HCT116 (cell line): ENCODE measurements around the gene MEGF6. TPM values are rescaled to one million over a fixed set of nuclear protein-coding genes. Genes with fewer than 3 reads are reported as not detected.

Source experiments
- ATAC-seq: fragments of 200-7000 bp; cut with Tn5 transposase; 2 replicates; pipeline ENCODE4 v1.9.1; 2020; ENCODE audit warnings: mild to moderate bottlenecking, moderate library complexity
- BruUV-seq: library from RNA; stranded (reverse); fragments of 400-500 nt; replicated peaks from 2 replicates; lab custom pipeline; 2021; lab: Mats Ljungman, UMichigan
- CTCF ChIA-PET: fragments of 300-600 bp; sonication (Branson Sonifier 250); formaldehyde crosslinking; loops from one replicate; lab custom pipeline; 2021; ENCODE audit warnings: antibody characterized with exemption; lab: Charles Lee
- POLR2A ChIA-PET: fragments of 300-600, 350-600 bp; sonication (Branson Sonifier 250); formaldehyde crosslinking; loops from one replicate; lab custom pipeline; 2021; ENCODE audit warnings: antibody characterized with exemption; lab: Charles Lee
- RAD21 ChIA-PET, 2 experiments: fragments of 300-600 bp; sonication (Branson Sonifier 250); formaldehyde crosslinking; loops; one replicate each; lab custom pipeline; 2023; ENCODE audit warnings: low total read pairs in 2 of 2; ENCODE audit not compliant: uncharacterized antibody in 2 of 2, unreplicated experiment in 2 of 2, low non-redundant PET in 1 of 2; lab: Charles Lee
- DNase-seq: peaks from one replicate; pipeline ENCODE4 v3.0.0-alpha.2; 2010; ENCODE audit warnings: low read depth, low spot score
- H2AFZ ChIP-seq: fragments of 200-600 bp; shearing (Covaris generic), sonication (generic); 2 replicates; pipeline ENCODE4 v1.6.1; 2017; ENCODE audit warnings: low read depth, mixed run types, mixed read lengths, antibody characterized with exemption, low read length; ENCODE audit not compliant: poor library complexity, severe bottlenecking
- H3K27ac ChIP-seq: 2 replicates; pipeline ENCODE4 v1.5.1; 2012; ENCODE audit warnings: low read depth, low read length
- H3K27me3 ChIP-seq: fragments of 200-600 bp; sonication (generic); 2 replicates; pipeline ENCODE4 v1.6.1; 2016; ENCODE audit warnings: mixed run types, low read length, mixed read lengths; ENCODE audit not compliant: insufficient read depth
- H3K36me3 ChIP-seq, 2 experiments: fragments of 200-500 bp in 1 of 2; fragments of 200-600 bp in 1 of 2; sonication (Bioruptor generic) in 1 of 2; sonication (generic) in 1 of 2; 2 replicates each; pipeline versions ENCODE4 v1.5.1 to v1.6.1; 2014 to 2016; ENCODE audit warnings: low read length in 2 of 2, inconsistent platforms in 1 of 2, mixed read lengths in 1 of 2, mixed run types in 1 of 2; ENCODE audit not compliant: insufficient read depth in 2 of 2, control insufficient read depth in 1 of 2
- H3K4me1 ChIP-seq, 2 experiments: fragments of 200-600 bp in 1 of 2; sonication (generic) in 1 of 2; 2 replicates each; pipeline versions ENCODE4 v1.5.1 to v1.6.1; 2012 to 2017; ENCODE audit warnings: low read length in 2 of 2, inconsistent platforms in 1 of 2, mild to moderate bottlenecking in 1 of 2, mixed read lengths in 1 of 2, mixed run types in 1 of 2, moderate library complexity in 1 of 2; ENCODE audit not compliant: insufficient read depth in 2 of 2, control insufficient read depth in 1 of 2
- H3K4me2 ChIP-seq: fragments of 200-600 bp; sonication (generic); 2 replicates; pipeline ENCODE4 v1.6.1; 2017; ENCODE audit warnings: mixed run types, low read length, mixed read lengths
- H3K4me3 ChIP-seq, 2 experiments: fragments of 200-600 bp in 1 of 2; sonication (generic) in 1 of 2; replicated peaks in 1 of 2; 2 replicates each; pipeline ENCODE4 v1.5.1; 2011 to 2016; ENCODE audit warnings: low read length in 2 of 2, control low read depth in 1 of 2, low read depth in 1 of 2, mild to moderate bottlenecking in 1 of 2, mixed read lengths in 1 of 2, mixed run types in 1 of 2
- H3K79me2 ChIP-seq: fragments of 200-600 bp; sonication (generic); 2 replicates; pipeline ENCODE4 v1.6.1; 2017; ENCODE audit warnings: mild to moderate bottlenecking, mixed run types, low read length, moderate library complexity, mixed read lengths; ENCODE audit not compliant: insufficient read depth
- H3K9ac ChIP-seq: fragments of 200-600 bp; sonication (generic); 2 replicates; pipeline ENCODE4 v1.6.1; 2016; ENCODE audit warnings: low read length, mixed read lengths
- H3K9me2 ChIP-seq: fragments of 200-600 bp; sonication (generic), shearing (Covaris generic); 2 replicates; pipeline ENCODE4 v1.6.1; 2017; ENCODE audit warnings: mixed run types, mild to moderate bottlenecking, moderate library complexity; ENCODE audit not compliant: insufficient read depth
- H3K9me3 ChIP-seq, 2 experiments: fragments of 200-500 bp in 1 of 2; fragments of 200-600 bp in 1 of 2; sonication (Bioruptor generic) in 1 of 2; sonication (generic) in 1 of 2; 2 replicates each; pipeline ENCODE4 v1.6.1; 2014 to 2017; ENCODE audit warnings: low read length in 2 of 2, mixed read lengths in 2 of 2, inconsistent platforms in 1 of 2, low read depth in 1 of 2, mild to moderate bottlenecking in 1 of 2, mixed run types in 1 of 2, moderate library complexity in 1 of 2; ENCODE audit not compliant: control insufficient read depth in 1 of 2, insufficient read depth in 1 of 2
- H4K20me1 ChIP-seq: fragments of 200-600 bp; sonication (generic), shearing (Covaris generic); 2 replicates; pipeline ENCODE4 v1.6.1; 2017; ENCODE audit warnings: mixed run types, mild to moderate bottlenecking, moderate library complexity; ENCODE audit not compliant: insufficient read depth
- CBX3 ChIP-seq: IDR thresholded peaks from 2 replicates; pipeline ENCODE4 v1.6.1; 2012; ENCODE audit warnings: low read depth
- CTCF ChIP-seq, 3 experiments: fragments of 200-600 bp in 1 of 3; sonication (generic) in 1 of 3; IDR thresholded peaks in 2 of 3; conservative IDR thresholded peaks in 1 of 3; 2 replicates each; pipeline ENCODE4 v1.5.1; 2012 to 2017; ENCODE audit warnings: low read depth in 2 of 3, low read length in 2 of 3, antibody characterized with exemption in 1 of 3, borderline replicate concordance in 1 of 3, control low read depth in 1 of 3, mild to moderate bottlenecking in 1 of 3, mixed read lengths in 1 of 3, mixed run types in 1 of 3, moderate library complexity in 1 of 3; ENCODE audit not compliant: insufficient read depth in 1 of 3
- EGR1 ChIP-seq: IDR thresholded peaks from 2 replicates; pipeline ENCODE4 v1.6.1; 2012; ENCODE audit warnings: low read depth
- ELF1 ChIP-seq: IDR thresholded peaks from 2 replicates; pipeline ENCODE4 v1.6.1; 2012; ENCODE audit warnings: low read depth, borderline replicate concordance
- FOSL1 ChIP-seq: IDR thresholded peaks from 2 replicates; pipeline ENCODE4 v1.6.1; 2012; ENCODE audit warnings: low read depth
- SRF ChIP-seq: IDR thresholded peaks from 2 replicates; pipeline ENCODE4 v1.6.1; 2012; ENCODE audit warnings: low read depth
- TCF7L2 ChIP-seq: IDR thresholded peaks from 2 replicates; pipeline ENCODE4 v1.7.0; 2011; ENCODE audit warnings: borderline replicate concordance, inconsistent platforms; ENCODE audit not compliant: insufficient read depth, insufficient read length; ENCODE audit errors: extremely low read depth
- YY1 ChIP-seq: IDR thresholded peaks from 2 replicates; pipeline ENCODE4 v1.6.1; 2011; ENCODE audit warnings: low read length, low read depth, moderate library complexity, mild to moderate bottlenecking; ENCODE audit not compliant: insufficient replicate concordance; ENCODE audit errors: extremely low read depth
- intact Hi-C: fragments of 100-400 bp; cut with micrococcal nuclease; formaldehyde crosslinking; loops from 2 replicates; pipeline ENCODE4 v1.10.0; 2022
- total RNA-seq: library from RNA; stranded (reverse); gene quantifications from one replicate; pipeline ENCODE4 v1.2.1, GENCODE V29; 2021; ENCODE audit not compliant: unreplicated experiment

The MEGF6 gene
- total RNA-seq, 1 experiment from 2014 or later: 47.6 TPM

DNA sequence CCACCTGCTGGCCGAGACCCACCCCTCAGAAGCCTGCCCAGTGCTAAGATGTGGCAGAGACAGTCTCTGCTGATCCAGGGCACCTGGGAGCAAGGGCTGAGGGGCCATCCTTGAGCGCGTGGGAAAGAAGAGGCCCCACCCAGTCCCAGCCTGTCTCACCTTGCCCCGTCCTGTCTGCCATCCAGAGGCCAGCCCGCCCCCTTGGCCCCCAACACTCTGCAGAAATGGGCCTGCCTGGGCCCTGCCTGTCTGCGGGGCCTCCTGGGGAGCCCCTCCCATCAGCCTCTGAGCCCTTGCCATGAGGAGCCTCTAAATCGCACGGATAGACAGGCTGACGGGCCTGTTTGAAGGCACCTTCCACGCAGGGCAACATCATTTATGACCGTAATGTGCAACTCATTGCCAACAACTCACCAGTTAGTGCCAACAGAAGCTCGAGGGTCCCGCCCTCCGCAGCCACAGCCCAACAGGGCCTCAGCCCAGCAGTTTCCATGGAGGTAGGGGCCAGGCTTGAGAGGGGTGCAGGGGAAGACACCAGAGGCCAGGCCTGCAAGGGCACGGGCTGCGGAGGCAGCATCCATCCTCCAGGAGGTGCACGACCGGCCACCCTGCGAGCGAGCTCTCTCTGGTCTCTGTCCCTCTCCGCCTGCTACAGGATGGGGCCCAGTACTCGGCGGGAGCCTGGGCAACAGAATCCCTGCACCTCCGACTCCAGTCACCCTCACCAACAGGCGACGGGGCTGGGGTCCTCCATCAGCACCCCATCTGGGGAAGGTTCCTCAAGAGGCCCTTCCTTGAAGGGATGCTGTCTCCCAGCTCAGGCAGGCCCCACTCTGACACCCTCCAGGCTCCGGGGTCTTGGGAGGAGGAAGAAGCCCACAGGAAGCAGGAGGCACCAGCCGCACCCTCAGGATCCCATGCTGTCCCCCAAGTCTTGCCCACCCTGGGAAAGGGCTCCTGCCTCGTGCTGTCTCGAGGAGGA is 78.0 kb downstream of the MEGF6 start:
- Histone ChIP-seq H3K4me3 (no peak overlapping the region), H3K9ac (no peak overlapping the region), H3K9me2 (no peaks in the 10 kb centered on the region), H3K36me3 (no peaks in the 10 kb centered on the region), H3K27me3 (no peaks in the 10 kb centered on the region), H3K27ac (no peak overlapping the region), H3K4me2 (no peak overlapping the region), H3K4me1 (peaks cover 13 to 22% of the 10 kb centered on the region in 2 experiments), H3K9me3 (no peaks in the 10 kb centered on the region), H4K20me1 (no peaks in the 10 kb centered on the region), H3K79me2 (no peaks in the 10 kb centered on the region), H2AFZ (no peak overlapping the region)
- CTCF ChIA-PET: no interaction called here
- POLR2A ChIA-PET: no interaction called here
- intact Hi-C loops: no loop called here
- no peak for TF ChIP-seq CTCF (IDR thresholded peaks at IDR 0.05 in 2 of 3, conservative IDR thresholded peaks at IDR 0.05 in 1 of 3; ENCODE audit: borderline replicate concordance in 1 of 3, insufficient read depth in 1 of 3, low read depth in 2 of 3, low read length in 2 of 3)
- TF ChIP-seq EGR1: no peak
- TF ChIP-seq TCF7L2: no peak
- no peak for TF ChIP-seq ELF1
- TF ChIP-seq YY1: no peak
- no peak for TF ChIP-seq FOSL1
- TF ChIP-seq CBX3: no peak
- TF ChIP-seq SRF: no peak
- no peak for ATAC-seq
- DNase-seq: no peak
- no TSS peak for BruUV-seq
- RAD21 ChIA-PET: no interaction called here
